MCF 10A (cell line): ENCODE data around the gene ACTG2. TPM values are rescaled to one million over a fixed set of nuclear protein-coding genes. Genes with fewer than 3 reads are reported as not detected.

Experiments
- BruUV-seq: library from RNA; stranded (reverse); fragments of 400-500 nt; replicated peaks from 2 replicates; lab custom pipeline; 2021; lab: Mats Ljungman, UMichigan
- CTCF ChIA-PET: fragments of 300-600 bp; sonication (Branson Sonifier 250); formaldehyde crosslinking; extraction: SDS; loops from one replicate; lab custom pipeline; 2021; ENCODE audit warnings: antibody characterized with exemption, inconsistent platforms; lab: Yijun Ruan, JAX
- POLR2A ChIA-PET: fragments of 300-600, 350-650 bp; sonication (Branson Sonifier 250); formaldehyde crosslinking; extraction: SDS; loops from one replicate; lab custom pipeline; 2020; ENCODE audit warnings: antibody characterized with exemption, inconsistent platforms; lab: Yijun Ruan, JAX
- DNase-seq: peaks from one replicate; pipeline ENCODE4 v3.0.0-alpha.2; 2018; ENCODE audit not compliant: unreplicated experiment
- H3K27ac Mint-ChIP-seq: one replicate; pipeline ENCODE4 v1.8.0; 2022; ENCODE audit warnings: mild to moderate bottlenecking, low read depth, mixed read lengths; ENCODE audit not compliant: unreplicated experiment
- H3K27me3 Mint-ChIP-seq: one replicate; pipeline ENCODE4 v1.8.0; 2022; ENCODE audit warnings: mixed read lengths; ENCODE audit not compliant: insufficient read depth, unreplicated experiment
- H3K36me3 Mint-ChIP-seq: one replicate; pipeline ENCODE4 v1.8.0; 2022; ENCODE audit warnings: mild to moderate bottlenecking, moderate library complexity, mixed read lengths; ENCODE audit not compliant: insufficient read depth, unreplicated experiment
- H3K4me1 Mint-ChIP-seq: one replicate; pipeline ENCODE4 v1.8.0; 2022; ENCODE audit warnings: mixed read lengths; ENCODE audit not compliant: insufficient read depth, unreplicated experiment
- H3K4me3 Mint-ChIP-seq: one replicate; pipeline ENCODE4 v1.8.0; 2022; ENCODE audit warnings: mild to moderate bottlenecking, moderate library complexity, mixed read lengths; ENCODE audit not compliant: unreplicated experiment
- H3K9me3 Mint-ChIP-seq: one replicate; pipeline ENCODE4 v1.8.0; 2022; ENCODE audit warnings: mixed read lengths; ENCODE audit not compliant: unreplicated experiment
- CTCF ChIP-seq: fragments of 200-600 bp; IDR thresholded peaks from one replicate; pipeline ENCODE4 v1.8.0; 2022; ENCODE audit warnings: antibody characterized with exemption, mild to moderate bottlenecking; ENCODE audit not compliant: unreplicated experiment
- intact Hi-C: fragments of 100-400 bp; cut with micrococcal nuclease; formaldehyde crosslinking; loops from 2 replicates; pipeline ENCODE4 v1.14.1; 2022
- total RNA-seq: library from RNA; stranded (reverse); gene quantifications from 2 replicates; pipeline ENCODE4 v1.2.3, GENCODE V29; 2022

The ACTG2 gene
- total RNA-seq, 1 experiment from 2014 or later: not detected

- H3K9me3 Mint-ChIP-seq: no peaks in the 10 kb centered on the region
- DNase-seq: no peak
- H3K36me3 Mint-ChIP-seq: no peaks in the 10 kb centered on the region
- H3K27me3 Mint-ChIP-seq: no peaks in the 10 kb centered on the region
- no peak overlapping the region for H3K4me3 Mint-ChIP-seq
- TF ChIP-seq CTCF: no peak
- CTCF ChIA-PET: interaction anchor here (0.7 kb wide), 1 partner anchor 11 kb away, joined by 4 read pairs; no protein-coding TSS in a partner anchor
- intact Hi-C loops: no loop called here
- no peak overlapping the region for H3K27ac Mint-ChIP-seq
- BruUV-seq: no TSS peak
- POLR2A ChIA-PET: no interaction called here
- no peaks in the 10 kb centered on the region for H3K4me1 Mint-ChIP-seq
These were observed 4.4 kb downstream of the ACTG2 start for GRCh38 chr2:73897240-73897583.

- BruUV-seq: no TSS peak
- no peak for DNase-seq
- CTCF ChIA-PET: interaction anchor here (0.7 to 1.1 kb wide), 2 partner anchors 11 to 13 kb away, joined by 3 to 4 read pairs; no protein-coding TSS in a partner anchor
- no peaks in the 10 kb centered on the region for H3K36me3 Mint-ChIP-seq
- TF ChIP-seq CTCF: no peak
- H3K27me3 Mint-ChIP-seq: no peaks in the 10 kb centered on the region
- H3K27ac Mint-ChIP-seq: no peak overlapping the region
- intact Hi-C loops: no loop called here
- H3K4me1 Mint-ChIP-seq: no peaks in the 10 kb centered on the region
- no peak overlapping the region for H3K4me3 Mint-ChIP-seq
- H3K9me3 Mint-ChIP-seq: no peaks in the 10 kb centered on the region
- POLR2A ChIA-PET: no interaction called here
These were observed 5.1 kb downstream of the ACTG2 start for GRCh38 chr2:73897934-73898333.

GRCh38 chr2:73899801-73900336 lies 7.1 kb downstream of the ACTG2 start:
- no TSS peak for BruUV-seq
- POLR2A ChIA-PET: no interaction called here
- Mint-ChIP-seq H3K36me3 (no peaks in the 10 kb centered on the region), H3K4me3 (no peak overlapping the region), H3K4me1 (no peaks in the 10 kb centered on the region), H3K9me3 (no peaks in the 10 kb centered on the region), H3K27me3 (no peaks in the 10 kb centered on the region), H3K27ac (no peak overlapping the region)
- TF ChIP-seq CTCF: no peak
- CTCF ChIA-PET: no interaction called here
- intact Hi-C loops: no loop called here
- no peak for DNase-seq

- ChIA-PET POLR2A (interaction anchor here (0.7 kb wide), 1 partner anchor 54 kb away, joined by 3 read pairs; no protein-coding TSS in a partner anchor), CTCF (no interaction called here)
These were observed 8.3 kb downstream of the ACTG2 start for GRCh38 chr2:73901143-73901542.

More at GRCh38 chr2:73901143-73901542, 8.3 kb downstream of the ACTG2 start:
- H3K9me3 Mint-ChIP-seq: no peaks in the 10 kb centered on the region
- intact Hi-C loops: no loop called here
- H3K4me1 Mint-ChIP-seq: no peaks in the 10 kb centered on the region
- no TSS peak for BruUV-seq
- no peak overlapping the region for H3K27ac Mint-ChIP-seq
- no peaks in the 10 kb centered on the region for H3K27me3 Mint-ChIP-seq
- no peak overlapping the region for H3K4me3 Mint-ChIP-seq
- DNase-seq: no peak
- TF ChIP-seq CTCF: no peak
- H3K36me3 Mint-ChIP-seq: no peaks in the 10 kb centered on the region
